Stimulated activated CD4-positive, alpha-beta T cell treated with anti-CD3 and anti-CD28 coated beads, Interleukin-15, amount 100 ng/mL, for 24 hours (primary cell): Measurements from ENCODE around the gene SPATA13.

ENCODE experiments used
- DNase-seq: peaks from one replicate; pipeline ENCODE4 v3.0.0-alpha.2; 2020

Gene SPATA13

DNA sequence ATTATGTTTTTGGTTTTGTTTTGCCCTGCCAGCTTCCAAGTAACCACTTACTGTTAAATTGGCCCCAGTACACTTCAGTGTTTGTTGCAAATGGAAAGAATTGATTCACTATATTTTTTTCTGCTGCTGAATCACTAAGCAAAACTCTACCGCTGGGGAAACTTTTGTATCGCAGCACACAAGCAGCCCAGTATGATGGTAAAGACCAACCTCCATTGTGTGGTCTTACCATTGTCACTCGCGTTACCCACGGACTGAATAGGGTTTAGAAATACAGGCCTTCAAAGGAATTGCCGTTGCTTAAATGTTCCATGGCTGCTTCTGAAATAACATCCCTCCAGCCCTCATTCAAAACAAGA lies 7.9 kb downstream of the SPATA13 start:
- DNase-seq, result peak; percentile 23

DNA sequence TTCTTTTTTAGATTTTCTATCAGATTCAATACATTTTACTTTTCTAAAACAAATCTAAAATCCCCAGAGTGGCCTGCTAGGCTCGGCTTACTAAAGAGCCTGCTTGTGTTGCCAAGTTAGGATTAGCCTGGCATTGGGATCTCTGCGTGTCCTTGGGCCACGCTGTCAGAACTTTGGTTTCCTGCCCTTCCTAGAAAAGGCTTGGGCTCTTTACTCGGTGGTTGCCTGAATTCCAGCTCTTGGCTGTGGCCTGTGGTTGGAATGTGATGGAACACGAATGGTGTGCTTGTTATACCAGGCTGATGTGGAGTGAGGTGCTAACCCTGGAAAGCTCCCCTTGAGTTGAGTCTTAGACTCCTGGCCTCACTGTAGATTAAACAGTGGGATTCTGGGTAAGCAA lies 8.5 kb downstream of the SPATA13 start:
- DNase-seq, result no peak

DNA sequence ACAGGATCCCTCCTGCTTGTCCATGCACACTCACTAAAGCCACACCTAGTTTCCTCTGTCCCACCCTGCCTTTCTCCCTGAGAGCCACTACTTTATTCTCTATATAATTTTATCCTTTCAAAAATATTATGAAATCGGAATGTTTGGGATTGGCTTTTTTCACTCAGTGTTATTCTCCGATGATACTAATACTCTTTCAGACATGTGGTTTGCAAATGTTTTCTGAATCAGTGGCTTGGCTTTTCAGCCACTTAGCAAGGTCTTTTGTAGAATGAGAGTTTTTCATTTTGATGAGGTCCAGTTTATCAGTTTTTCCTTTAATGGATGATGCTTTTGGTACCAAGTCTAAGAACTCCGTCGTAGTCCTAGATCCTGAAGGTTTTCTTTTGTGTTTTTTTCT lies 11.6 kb downstream of the SPATA13 start:
- no peak for DNase-seq

DNA sequence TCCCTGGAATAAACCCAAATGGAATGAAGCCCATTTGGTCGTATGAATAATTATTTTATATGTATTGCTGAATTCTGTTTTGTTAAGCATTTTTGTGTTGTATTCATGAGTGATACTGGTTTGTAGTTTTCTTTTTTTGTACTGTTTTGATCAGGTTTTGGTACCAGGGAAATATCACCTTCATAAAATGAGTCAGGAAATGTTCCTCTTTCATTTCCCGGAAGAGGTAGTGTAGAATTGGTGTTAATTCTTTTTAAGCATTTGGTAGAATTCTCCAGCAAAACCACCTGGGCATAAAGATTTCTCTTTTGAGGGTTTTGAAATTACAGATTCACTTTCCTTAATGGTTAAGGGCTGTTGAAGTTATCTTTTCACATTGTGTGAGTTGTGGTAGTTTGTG lies 13.3 kb downstream of the SPATA13 start:
- no peak for DNase-seq

DNA sequence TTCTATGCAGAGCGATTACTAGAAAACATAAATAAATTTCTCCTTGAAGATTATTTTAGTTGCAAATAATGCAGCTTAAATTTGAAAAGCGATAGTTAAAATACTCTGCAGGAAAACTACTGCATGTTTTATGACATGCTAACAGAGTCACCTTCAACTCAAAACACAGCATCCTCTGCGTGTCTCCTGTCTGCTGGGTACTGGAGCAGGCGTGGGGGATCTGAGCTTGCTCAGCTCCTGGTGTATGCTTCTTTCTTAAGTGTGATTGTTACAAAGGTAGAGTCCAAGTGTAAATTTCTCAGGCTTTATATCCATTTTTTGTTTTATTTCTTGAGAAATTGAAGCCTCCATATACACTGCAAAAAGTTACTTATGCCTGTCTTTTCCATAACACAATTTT lies 15.3 kb downstream of the SPATA13 start:
- DNase-seq, result no peak

DNA sequence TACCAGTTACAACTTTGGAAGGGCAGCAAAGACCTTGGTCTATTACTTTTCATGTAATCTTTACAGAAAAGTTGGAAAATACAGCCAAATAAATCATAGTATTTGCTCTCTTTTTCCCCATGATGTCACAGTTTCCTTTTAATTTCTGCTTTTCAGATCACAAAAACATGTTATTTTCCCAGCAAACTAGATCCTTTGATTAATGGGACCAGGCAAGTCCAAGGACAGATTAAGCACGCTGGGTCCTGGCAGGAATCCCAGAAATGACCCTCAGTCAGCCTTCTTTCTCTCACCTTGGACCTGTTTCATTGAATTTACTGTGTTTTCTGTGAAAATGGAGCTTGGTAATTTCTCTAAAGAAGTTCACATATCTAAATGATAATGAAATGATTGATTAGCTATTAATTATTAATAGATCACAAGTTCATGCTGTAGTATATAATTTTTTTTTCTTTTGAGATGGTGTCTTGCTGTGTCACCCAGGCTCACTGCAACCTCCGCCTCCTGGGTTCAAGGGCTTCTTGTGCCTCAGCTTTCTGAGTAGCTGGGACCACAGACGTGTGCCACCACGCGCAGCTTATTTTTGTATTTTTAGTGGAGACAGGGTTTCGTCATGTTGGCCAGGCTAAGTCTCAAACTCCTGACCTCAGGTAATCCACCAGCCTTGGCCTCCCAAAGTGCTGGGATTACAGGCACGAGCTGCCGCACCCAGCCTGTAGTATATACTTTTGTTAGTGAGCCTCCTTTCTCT lies 16.0 kb downstream of the SPATA13 start:
- DNase-seq, result no peak

DNA sequence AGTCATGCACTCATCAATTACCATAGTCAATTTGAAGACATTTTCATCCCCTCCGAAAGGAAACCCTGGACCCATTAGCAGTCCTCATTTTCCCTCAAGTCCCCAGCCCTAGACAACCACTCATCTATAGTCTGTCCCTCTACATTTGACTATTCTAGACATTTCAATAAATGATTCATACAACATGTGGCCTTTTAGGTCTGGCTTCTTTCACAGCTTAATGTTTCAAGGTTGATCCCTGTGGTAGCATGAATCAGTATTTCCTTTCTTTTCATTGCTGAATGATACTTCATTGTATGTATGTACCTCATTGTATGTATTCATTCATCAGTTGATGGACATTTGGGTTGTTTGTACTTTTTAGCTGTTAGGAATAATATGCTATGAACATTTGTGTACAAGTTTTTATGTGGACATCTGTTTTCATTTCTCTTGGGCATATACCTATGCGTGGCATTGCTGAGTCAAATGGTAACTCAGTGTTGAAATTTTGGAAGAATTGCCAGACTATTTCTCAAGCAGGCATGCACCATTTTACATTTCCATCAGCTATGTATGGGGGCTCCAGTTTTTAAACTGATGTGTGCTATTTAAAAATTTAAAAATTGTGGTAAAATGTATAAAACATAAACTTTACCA lies 18.4 kb downstream of the SPATA13 start:
- no peak for DNase-seq

DNA sequence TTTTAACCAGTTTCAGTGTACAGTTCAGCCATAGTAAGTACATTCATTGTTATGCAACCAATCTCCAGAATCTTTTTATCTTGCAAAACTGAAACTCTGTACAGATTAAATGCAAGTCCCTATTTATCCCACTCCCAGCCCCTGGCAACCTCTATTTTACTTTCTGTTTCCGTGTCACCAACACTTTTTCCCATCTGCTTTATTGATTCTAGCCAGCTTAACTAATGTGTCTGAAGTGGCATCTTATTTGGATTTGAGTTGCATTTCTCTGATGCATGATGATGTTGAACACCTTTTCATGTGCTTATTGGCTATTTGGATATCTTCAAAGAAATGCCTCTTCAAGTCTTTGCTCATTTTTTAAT lies 18.9 kb downstream of the SPATA13 start:
- no peak for DNase-seq

DNA sequence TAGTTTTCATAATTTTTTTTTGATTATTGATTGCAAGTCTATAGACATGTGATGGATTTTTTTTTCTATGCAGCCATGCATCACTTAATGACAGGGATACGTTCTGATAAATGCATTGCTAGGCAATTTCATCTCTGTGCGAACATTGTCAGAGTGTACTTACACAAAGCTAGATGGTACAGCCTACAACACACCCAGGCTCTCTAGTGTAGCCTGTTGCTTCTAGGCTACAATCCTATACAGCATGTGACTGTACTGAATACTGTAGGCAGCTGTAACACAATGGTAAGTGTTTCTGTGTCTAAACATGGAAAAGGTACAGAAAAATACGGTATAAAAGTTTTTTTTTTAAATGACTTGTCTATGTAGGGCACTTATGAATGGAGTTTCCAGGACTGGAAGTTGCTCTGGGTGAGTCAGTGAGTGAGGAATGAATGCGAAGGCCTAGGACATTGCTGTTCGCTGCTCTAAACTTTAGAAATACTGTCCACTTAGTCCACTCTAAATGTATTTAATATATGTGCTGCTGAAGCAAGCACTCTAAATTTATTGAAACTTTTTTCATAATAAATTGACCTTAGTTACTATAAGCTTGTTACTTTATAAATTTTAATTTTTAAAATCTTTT lies 20.3 kb downstream of the SPATA13 start:
- DNase-seq, result no peak

DNA sequence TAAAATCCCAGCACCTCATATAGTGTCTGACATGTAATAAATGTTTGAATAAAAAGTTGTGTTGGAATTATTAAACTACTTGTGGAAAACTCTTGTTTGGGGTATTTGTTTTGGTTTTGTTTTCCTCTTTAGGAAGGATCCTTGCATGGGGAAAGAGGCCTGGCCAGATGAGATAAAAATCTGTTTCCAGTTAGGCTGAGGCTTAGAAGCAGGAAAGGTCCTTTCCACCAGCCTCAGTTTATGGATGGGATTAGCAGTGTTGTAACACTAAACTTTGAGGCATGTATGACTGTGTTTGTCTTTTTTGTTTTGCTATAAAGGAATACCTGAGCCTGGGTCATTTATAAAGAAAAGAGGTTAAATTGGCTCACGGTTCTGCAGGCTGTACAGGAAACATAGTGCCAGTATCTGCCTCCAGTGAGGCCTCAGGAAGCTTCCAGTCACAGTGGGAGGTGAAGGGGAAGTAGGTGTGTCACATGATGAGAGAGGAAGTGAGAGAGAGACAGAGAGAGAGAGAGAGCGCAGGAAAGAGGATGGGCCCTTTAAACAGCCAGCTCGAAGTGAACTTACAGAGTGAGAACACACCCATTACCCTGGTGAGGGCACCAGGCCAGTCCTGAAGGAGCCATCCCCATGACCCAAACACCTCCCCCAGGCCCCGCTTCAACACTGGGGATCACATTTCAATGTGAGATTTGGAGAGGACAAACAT lies 21.6 kb downstream of the SPATA13 start:
- DNase-seq, result no peak

DNA sequence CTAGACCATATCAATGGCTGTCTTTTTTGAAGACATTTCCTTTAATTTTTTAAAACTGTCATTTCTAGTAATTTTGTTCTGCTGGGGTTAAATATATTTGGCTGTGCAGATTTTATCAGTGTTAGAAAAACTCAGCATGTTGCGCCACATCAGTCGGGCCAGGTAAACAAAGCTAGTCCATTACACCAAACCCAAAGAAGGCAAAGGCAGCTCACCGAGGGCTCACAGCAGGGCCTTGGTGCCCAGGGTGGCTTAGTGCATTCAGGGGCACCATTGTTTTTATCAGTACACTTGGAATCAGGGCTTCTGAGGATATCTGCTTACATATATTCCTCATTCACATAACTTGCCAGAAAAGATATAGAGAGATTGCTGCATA lies 22.2 kb downstream of the SPATA13 start:
- no peak for DNase-seq

DNA sequence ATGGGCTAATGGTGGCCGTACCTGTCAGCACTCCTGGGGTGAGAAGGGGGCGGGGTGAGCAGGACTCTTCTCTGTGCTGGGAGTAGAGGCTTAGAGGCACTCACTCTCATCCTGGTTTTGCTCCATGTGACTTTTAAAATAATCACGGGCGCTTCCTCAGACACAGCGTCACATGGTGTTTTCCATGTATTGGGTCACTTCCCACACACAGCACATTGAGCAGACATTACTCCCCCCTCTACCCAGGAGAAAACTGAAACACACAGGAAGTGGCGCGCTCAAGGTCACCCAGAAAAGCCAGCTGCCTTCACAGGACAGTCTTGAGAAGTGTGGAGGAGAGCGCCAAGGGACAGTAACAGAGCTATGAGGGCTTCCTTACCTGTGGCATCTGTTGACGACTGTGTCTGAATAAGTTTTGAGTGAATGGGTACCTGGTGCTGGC lies 23.2 kb downstream of the SPATA13 start:
- no peak for DNase-seq

DNA sequence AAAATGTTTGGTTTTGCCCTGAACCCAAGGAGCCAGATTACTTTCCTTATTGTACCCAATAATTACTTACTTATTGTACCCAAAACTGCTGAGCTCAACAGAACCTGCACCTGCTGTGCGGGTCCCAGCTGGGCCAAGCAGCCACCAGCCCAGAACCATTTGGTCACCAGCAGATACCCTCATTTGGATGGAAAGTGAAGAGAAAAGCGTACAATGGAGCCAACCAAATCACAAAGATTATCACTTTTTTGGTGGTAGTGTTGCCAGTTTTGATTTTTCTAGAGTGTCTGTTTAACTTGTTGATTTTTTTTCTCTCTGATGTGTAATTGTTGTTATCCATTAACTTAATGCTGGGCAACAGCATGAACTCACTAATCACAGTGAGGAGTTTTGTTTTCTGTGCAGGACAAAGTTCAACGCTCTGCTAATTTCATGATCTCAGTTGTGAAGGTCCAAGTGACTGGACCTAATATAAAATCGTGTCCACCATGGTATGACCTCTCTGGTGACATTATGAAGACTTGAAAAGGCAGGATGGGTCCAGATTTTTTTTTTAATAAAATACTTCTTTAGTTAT lies 23.8 kb downstream of the SPATA13 start:
- DNase-seq, result no peak

DNA sequence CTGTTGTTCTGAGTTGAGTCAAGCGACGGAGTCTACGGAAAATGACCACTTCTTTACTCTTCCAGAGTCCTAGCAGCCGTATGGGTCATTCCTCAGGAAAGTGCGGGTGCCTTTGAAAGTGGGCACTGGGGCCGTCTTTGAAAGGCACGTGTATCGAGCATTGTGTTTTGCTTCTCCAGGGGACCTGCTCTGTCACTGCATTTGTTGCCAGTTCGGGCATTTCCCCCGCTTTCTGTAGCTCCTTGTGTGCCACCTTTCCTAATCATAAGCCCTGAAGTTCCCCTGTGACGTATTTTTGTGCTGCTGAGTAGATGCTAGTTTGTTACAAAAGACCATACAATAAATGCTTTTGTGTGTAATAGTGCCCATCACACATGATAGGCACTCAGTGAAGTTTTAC lies 24.4 kb downstream of the SPATA13 start:
- no peak for DNase-seq

DNA sequence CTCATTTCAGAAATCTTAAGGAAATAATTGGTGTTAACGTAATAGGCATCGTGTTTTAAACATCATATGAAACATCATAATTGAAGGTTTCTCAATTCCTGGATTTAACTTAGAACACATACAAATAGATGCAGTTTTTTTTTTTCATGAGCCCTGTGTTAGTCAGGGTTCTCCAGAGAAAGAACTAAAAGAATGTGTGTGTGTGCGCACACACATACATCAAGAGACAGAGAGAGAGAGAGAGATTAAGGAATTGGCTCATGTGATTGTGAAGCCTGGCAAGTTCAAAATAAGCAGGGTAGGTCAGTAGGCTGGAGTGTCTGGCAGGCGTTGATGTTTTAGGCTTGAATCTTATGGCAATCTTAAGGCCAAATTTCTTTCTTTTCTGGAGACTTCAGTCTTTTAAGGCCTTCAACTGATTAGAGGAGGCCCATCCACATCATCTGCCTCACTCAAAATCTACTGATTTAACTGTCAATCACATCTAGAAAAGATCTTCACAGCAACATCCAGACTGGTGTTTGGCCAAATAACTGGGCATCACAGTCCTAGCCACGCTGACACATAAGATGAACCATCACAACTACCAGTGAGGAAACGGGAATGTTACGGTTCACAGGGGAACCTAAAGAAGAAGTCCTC lies 25.2 kb downstream of the SPATA13 start:
- DNase-seq, result no peak

DNA sequence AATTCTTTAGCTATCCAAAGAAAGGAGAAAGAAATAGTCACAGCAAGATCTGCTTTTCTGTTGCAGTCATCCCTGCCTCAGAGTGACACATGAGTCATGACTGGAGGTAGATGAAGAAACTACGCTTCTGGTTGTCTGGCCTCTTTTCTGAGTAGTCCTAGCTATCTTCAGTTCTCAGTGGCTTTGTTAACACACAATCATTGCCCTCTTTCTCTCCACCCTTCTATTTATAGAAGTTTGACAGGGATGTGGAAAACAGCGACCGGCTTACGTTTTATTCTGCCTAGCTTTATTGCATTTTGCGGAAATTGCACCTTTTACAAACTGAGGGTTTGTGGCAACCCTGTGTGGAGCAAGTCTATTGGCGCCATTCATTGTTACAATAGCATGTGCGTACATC lies 26.7 kb downstream of the SPATA13 start:
- DNase-seq, result peak; percentile 24

DNA sequence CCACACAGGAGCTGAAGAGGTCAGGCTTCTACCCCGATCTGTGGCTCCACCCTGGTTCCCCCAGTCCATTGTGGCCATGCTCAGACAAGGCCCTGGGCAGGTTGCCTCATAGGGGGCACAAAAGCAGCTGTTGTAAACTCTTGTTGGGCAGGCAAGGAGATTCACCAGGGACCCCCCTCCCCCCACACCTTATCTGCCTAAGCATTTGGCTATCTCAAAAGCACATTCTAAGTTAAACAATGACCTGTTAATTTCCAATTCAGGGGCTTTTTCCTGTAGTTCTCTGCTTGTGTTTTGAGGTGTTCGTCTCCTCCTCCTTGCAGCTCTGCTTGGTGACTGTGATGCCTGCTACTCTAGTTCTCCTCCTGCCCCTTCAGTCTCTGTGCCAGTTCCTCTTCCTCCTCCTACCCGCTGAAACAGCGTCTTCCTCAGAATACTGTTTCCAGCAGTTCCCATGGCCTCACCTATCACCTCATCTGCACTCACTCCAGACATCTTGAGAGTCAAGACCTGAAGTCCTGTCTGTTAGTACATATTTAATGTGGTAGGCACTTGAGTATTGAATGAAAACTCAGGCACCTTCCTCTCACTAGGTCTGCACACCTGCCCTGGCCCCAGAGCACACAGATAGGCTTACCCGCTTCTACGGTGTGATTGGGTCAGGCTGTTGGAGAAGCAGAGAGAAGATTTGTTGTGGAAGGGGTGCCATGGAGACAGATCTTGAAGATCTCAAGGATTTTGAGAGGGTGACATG lies 31.7 kb downstream of the SPATA13 start:
- no peak for DNase-seq

DNA sequence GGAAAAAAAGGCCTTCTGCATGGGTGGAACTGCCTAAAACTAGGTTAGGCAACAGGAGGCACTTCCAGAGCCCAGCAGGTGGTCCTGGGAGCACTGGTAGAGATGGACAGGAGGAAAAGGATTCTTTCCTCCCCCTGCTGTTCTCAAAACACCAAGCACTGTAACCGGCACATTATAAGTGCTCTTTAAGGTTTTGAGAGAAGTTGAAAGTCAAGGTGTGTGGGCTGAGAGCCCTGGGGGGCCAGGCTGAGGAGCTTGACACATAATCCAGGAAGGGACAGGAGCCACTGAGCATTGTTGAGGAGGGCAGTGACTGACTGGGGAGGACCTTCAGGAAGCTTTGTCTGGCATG lies 32.3 kb downstream of the SPATA13 start:
- no peak for DNase-seq

DNA sequence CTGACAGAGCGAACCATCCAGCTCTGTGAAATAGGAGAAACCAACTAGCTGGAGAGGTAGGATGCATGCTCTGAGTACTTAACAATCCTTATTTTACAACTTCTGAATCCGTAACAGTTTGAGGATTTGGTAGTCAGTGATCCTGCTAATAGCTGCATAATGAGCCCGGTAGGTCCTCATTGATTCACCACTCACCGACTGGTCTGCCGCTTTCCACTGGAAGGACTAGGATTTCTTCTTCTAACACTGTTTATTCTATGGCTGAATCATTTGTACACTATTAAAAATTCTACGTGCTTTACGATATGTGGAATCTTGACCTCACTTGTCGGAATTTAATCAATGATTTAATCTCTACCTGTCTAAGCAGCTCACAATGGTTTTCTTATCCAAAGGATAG lies 33.9 kb downstream of the SPATA13 start:
- no peak for DNase-seq

DNA sequence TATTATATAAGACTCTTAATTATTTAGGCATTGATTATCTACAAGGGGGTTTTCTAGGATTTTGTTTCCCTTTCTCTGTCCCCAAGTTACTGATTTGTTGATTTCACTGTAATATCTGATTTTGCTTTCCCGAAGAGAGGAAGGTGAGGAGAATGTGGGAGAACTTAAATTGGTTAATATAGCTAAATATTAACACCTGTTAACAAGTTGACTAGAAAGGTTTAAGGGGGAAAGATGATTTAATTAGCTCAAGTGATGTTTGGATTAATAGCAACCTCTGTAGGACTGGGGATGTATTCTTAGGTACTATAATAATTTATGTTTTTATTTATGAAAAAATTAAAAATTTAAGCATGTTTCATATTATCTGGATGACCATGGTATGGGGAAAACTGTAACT lies 35.1 kb downstream of the SPATA13 start:
- DNase-seq, result no peak

DNA sequence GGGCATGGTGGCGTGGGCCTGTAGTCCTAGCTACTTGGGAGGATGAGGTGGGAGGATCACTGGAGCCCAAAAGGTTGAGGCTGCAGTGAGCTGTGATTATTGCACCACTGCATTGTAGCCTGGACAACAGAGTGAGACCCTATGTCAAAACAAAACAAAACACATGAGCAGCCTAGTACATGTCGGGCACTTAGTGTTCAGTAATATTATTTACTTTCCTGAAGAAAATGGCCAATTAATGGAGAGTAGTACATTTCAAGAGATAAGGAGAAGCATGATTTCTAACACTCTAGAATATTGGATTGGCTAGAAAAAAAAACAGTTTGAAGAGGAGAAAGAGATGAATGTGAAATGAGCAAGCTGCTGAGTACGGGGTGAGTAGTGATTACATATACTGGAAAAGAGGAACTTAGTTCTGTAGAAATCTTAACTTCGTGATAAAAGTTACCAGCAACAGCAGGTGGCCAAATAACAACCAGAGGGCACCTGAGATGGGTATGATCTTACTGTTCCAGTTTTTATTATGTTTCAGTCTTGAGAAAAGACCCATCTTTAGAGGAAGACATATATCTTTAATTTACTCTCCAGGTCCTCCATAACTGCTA lies 36.2 kb downstream of the SPATA13 start:
- DNase-seq, result no peak

DNA sequence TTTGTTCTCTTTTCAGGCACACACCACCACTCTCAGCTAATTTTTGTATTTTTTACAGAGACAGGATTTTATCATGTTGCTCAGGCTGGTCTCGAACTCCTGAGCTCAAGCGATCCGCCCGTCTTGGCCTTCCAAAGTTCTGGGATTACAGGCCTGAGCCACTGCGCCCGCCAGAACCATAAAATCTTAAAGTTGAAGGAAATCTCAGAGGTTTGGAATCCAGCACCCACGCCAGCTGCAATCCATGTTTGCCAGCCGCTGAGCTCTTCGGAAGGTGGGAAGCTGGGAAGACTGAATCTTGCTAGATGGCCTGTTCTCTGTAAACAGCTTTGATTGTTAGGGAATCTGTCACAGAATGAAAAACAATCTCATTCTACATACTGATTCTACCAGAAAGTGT lies 38.5 kb downstream of the SPATA13 start:
- no peak for DNase-seq
